Measurements from ENCODE around the gene MS4A6A.

- TF ChIP-seq EZH2phosphoT487 (IDR thresholded peaks at IDR 0.05; ENCODE audit: insufficient read depth, low read depth) (no peak), EZH2 (IDR thresholded peaks at IDR 0.05; ENCODE audit: insufficient read depth, poor library complexity, severe bottlenecking) (no peak)
Measured at GRCh38 chr11:60143768-60144167, 39.1 kb downstream of the MS4A6A start.

All from GM23248 (cell line).